Endothelial cell of umbilical vein (primary cell): Measurements from ENCODE around the gene GPR42. TPM values are rescaled to one million over a fixed set of nuclear protein-coding genes. Genes with fewer than 3 reads are reported as not detected.

ENCODE experiments used
- BruUV-seq: library from RNA; stranded (reverse); fragments of 400-500 nt; replicated peaks from 2 replicates; lab custom pipeline; 2021; lab: Mats Ljungman, UMichigan
- CTCF ChIA-PET: fragments of 300-600, 350-600 bp; sonication (Branson Sonifier 250); formaldehyde crosslinking; loops from one replicate; lab custom pipeline; 2021; ENCODE audit warnings: antibody characterized with exemption, inconsistent platforms; lab: Charles Lee
- POLR2A ChIA-PET: fragments of 300-600, 350-600 bp; sonication (Branson Sonifier 250); formaldehyde crosslinking; loops from one replicate; lab custom pipeline; 2021; ENCODE audit warnings: antibody characterized with exemption, inconsistent platforms; lab: Charles Lee
- DNase-seq: peaks from one replicate; pipeline ENCODE4 v3.0.0-alpha.2; 2011; ENCODE audit warnings: low read depth, low spot score
- FAIRE-seq: peaks from 2 replicates; lab custom pipeline; 2011; peaks lifted over from hg19 to GRCh38; lab: Jason Lieb, UNC
- H2AFZ ChIP-seq: 2 replicates; pipeline ENCODE4 v1.6.0; 2012; ENCODE audit warnings: low read depth, low read length, control low read depth, inconsistent platforms
- H3K27ac ChIP-seq: 2 replicates; pipeline ENCODE4 v1.5.1; 2011; ENCODE audit warnings: low read depth, mild to moderate bottlenecking, control low read depth, low read length, moderate library complexity; ENCODE audit not compliant: insufficient read depth
- H3K27me3 ChIP-seq, 2 experiments: 2 replicates each; pipeline versions ENCODE4 v1.6.0 to v1.6.1; 2011; ENCODE audit warnings: low read length in 2 of 2, mixed read lengths in 1 of 2; ENCODE audit not compliant: control insufficient read depth in 2 of 2, insufficient read depth in 2 of 2
- H3K36me3 ChIP-seq, 2 experiments: 2 replicates in 1 of 2; 3 replicates in 1 of 2; pipeline ENCODE4 v1.5.1; 2011; ENCODE audit warnings: low read length in 2 of 2, mild to moderate bottlenecking in 1 of 2, moderate library complexity in 1 of 2; ENCODE audit not compliant: control insufficient read depth in 2 of 2, insufficient read depth in 2 of 2; ENCODE audit errors: extremely low read depth in 1 of 2
- H3K4me1 ChIP-seq: 3 replicates; pipeline ENCODE4 v1.5.1; 2011; ENCODE audit warnings: mild to moderate bottlenecking, low read length; ENCODE audit not compliant: control insufficient read depth, insufficient read depth; ENCODE audit errors: extremely low read depth
- H3K4me2 ChIP-seq: 2 replicates; pipeline ENCODE4 v1.6.1; 2011; ENCODE audit warnings: low read length, control low read depth, mixed read lengths; ENCODE audit not compliant: insufficient read depth
- H3K4me3 ChIP-seq, 3 experiments: fragments of 200-600 bp in 1 of 3; sonication (generic), shearing (Covaris generic) in 1 of 3; replicated peaks in 1 of 3; 2 replicates each; pipeline ENCODE4 v1.5.1; 2011 to 2016; ENCODE audit warnings: control low read depth in 3 of 3, low read length in 3 of 3, mild to moderate bottlenecking in 2 of 3, inconsistent platforms in 1 of 3, low read depth in 1 of 3, moderate library complexity in 1 of 3; ENCODE audit not compliant: insufficient read depth in 1 of 3
- H3K79me2 ChIP-seq: 2 replicates; pipeline ENCODE4 v1.6.0; 2012; ENCODE audit warnings: low read length, inconsistent platforms; ENCODE audit not compliant: control insufficient read depth, insufficient read depth
- H3K9ac ChIP-seq: replicated peaks from 2 replicates; pipeline ENCODE3; 2011; ENCODE audit warnings: low read length, control low read depth; ENCODE audit not compliant: insufficient read depth; ENCODE audit errors: extremely low read depth
- H3K9me1 ChIP-seq: replicated peaks from 3 replicates; pipeline ENCODE4 v1.6.0; 2011; ENCODE audit warnings: mild to moderate bottlenecking, low read length; ENCODE audit not compliant: control insufficient read depth, insufficient read depth; ENCODE audit errors: extremely low read depth
- H3K9me3 ChIP-seq: replicated peaks from 2 replicates; pipeline ENCODE4 v1.5.1; 2012; ENCODE audit warnings: low read length, inconsistent platforms; ENCODE audit not compliant: control insufficient read depth, insufficient read depth
- H4K20me1 ChIP-seq: replicated peaks from 2 replicates; pipeline ENCODE3; 2011; ENCODE audit warnings: mild to moderate bottlenecking, low read length; ENCODE audit not compliant: control insufficient read depth, insufficient read depth; ENCODE audit errors: extremely low read depth
- EZH2 ChIP-seq: IDR thresholded peaks from 2 replicates; pipeline ENCODE4 v1.6.1; 2012; ENCODE audit warnings: borderline replicate concordance, low read depth, mild to moderate bottlenecking, moderate library complexity, low read length, inconsistent platforms; ENCODE audit not compliant: severe bottlenecking
- FOS ChIP-seq: IDR thresholded peaks from 2 replicates; pipeline ENCODE4 v1.6.1; 2011; ENCODE audit warnings: mild to moderate bottlenecking, low read length, moderate library complexity, borderline replicate concordance; ENCODE audit not compliant: insufficient read depth
- GATA2 ChIP-seq: IDR thresholded peaks from 2 replicates; pipeline ENCODE4 v1.7.0; 2011; ENCODE audit warnings: low read depth, mild to moderate bottlenecking, moderate library complexity, mixed read lengths, low read length; ENCODE audit not compliant: insufficient read length, insufficient read depth
- JUN ChIP-seq: IDR thresholded peaks from 2 replicates; pipeline ENCODE4 v1.6.1; 2011; ENCODE audit warnings: borderline replicate concordance, low read depth; ENCODE audit not compliant: insufficient read length, insufficient read depth
- MAX ChIP-seq: IDR thresholded peaks from 2 replicates; pipeline ENCODE4 v1.6.1; 2011; ENCODE audit not compliant: insufficient read depth, insufficient read length
- MYC ChIP-seq: IDR thresholded peaks from one replicate; pipeline ENCODE4 v1.6.1; 2011; ENCODE audit warnings: mild to moderate bottlenecking, low read depth, low read length
- POLR2A ChIP-seq: IDR thresholded peaks from 2 replicates; pipeline ENCODE4 v1.6.1; 2012; ENCODE audit warnings: low read depth, mild to moderate bottlenecking, control low read depth, low read length
- POLR2AphosphoS5 ChIP-seq: IDR thresholded peaks from 2 replicates; pipeline ENCODE4 v1.6.1; 2012; ENCODE audit warnings: low read depth, mild to moderate bottlenecking, control low read depth, low read length, moderate library complexity; ENCODE audit not compliant: insufficient read depth
- dilution Hi-C: fragments of 300-500 bp; cut with MboI; formaldehyde crosslinking; loops from one replicate; pipeline ENCODE4 v1.15.0; 2019; ENCODE audit warnings: low sequenced_read_pairs; ENCODE audit not compliant: extremely low pct_ligation_motif_present
- intact Hi-C: fragments of 100-400 bp; cut with micrococcal nuclease; formaldehyde crosslinking; loops from one replicate; pipeline ENCODE4 v1.10.0; 2022
- polyA plus RNA-seq, 4 experiments: library from polyadenylated mRNA; depleted of rRNA in 3 of 4; stranded (reverse) in 3 of 4; unstranded in 1 of 4; fragments of >200 nt; gene quantifications; 2 replicates each; pipeline versions ENCODE4 v1.2.1 to v1.2.3, GENCODE V29; 2011 to 2012; ENCODE audit warnings: missing spikeins in 1 of 4
- total RNA-seq: library from RNA; stranded (reverse); gene quantifications from 2 replicates; pipeline ENCODE4 v1.2.3, GENCODE V29; 2021
- TF ChIP-seq, protein P1 (sequence below), 2 donors: IDR thresholded peaks; 1 replicate in 1 of 2; 2 replicates in 1 of 2; pipeline ENCODE4 v1.5.1; 2011; ENCODE audit warnings: low read length in 2 of 2, mild to moderate bottlenecking in 2 of 2, moderate library complexity in 2 of 2, control low read depth in 1 of 2, inconsistent platforms in 1 of 2, low read depth in 1 of 2; ENCODE audit not compliant: insufficient read depth in 1 of 2; ENCODE audit errors: extremely low read depth in 1 of 2

GPR42 gene
- total and polyA plus RNA-seq, 2 donors (not counting 3 experiments of a cell fraction or from before 2014, with no cell fraction given) = not detected

DNA sequence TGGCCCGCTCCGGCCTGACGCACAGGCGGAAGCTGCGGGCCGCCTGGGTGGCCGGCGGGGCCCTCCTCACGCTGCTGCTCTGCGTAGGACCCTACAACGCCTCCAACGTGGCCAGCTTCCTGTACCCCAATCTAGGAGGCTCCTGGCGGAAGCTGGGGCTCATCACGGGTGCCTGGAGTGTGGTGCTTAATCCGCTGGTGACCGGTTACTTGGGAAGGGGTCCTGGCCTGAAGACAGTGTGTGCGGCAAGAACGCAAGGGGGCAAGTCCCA lies 18.8 kb upstream of the GPR42 start:
- DNase-seq = no peak
- POLR2A ChIA-PET = no interaction called here
- dilution Hi-C loops = no loop called here
- Histone ChIP-seq H3K9ac (no peak overlapping the region), H3K4me2 (no peak overlapping the region), H3K4me3 (no peak overlapping the region), H3K36me3 (no peaks in the 10 kb centered on the region), H3K27ac (no peak overlapping the region), H3K4me1 (no peaks in the 10 kb centered on the region), H3K27me3 (no peaks in the 10 kb centered on the region), H3K9me1 (no peaks in the 10 kb centered on the region), H4K20me1 (no peaks in the 10 kb centered on the region), H3K9me3 (no peaks in the 10 kb centered on the region), H2AFZ (no peak overlapping the region), H3K79me2 (no peaks in the 10 kb centered on the region)
- TF ChIP-seq MYC (no peak), POLR2AphosphoS5 (no peak), GATA2 (no peak), MAX (no peak), POLR2A (no peak), JUN (no peak), EZH2 (no peak), FOS (no peak)
- TF ChIP-seq, protein P1, sequence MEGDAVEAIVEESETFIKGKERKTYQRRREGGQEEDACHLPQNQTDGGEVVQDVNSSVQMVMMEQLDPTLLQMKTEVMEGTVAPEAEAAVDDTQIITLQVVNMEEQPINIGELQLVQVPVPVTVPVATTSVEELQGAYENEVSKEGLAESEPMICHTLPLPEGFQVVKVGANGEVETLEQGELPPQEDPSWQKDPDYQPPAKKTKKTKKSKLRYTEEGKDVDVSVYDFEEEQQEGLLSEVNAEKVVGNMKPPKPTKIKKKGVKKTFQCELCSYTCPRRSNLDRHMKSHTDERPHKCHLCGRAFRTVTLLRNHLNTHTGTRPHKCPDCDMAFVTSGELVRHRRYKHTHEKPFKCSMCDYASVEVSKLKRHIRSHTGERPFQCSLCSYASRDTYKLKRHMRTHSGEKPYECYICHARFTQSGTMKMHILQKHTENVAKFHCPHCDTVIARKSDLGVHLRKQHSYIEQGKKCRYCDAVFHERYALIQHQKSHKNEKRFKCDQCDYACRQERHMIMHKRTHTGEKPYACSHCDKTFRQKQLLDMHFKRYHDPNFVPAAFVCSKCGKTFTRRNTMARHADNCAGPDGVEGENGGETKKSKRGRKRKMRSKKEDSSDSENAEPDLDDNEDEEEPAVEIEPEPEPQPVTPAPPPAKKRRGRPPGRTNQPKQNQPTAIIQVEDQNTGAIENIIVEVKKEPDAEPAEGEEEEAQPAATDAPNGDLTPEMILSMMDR (IDR thresholded peaks at IDR 0.05; ENCODE audit: extremely low read depth in 1 of 2, insufficient read depth in 1 of 2, low read depth in 1 of 2, low read length in 2 of 2) = no peak
- no TSS peak for BruUV-seq
- CTCF ChIA-PET = interaction anchor here (0.9 to 6.9 kb wide), 8 partner anchors 10 to 158 kb away, joined by 3 to 118 read pairs (median 4); no protein-coding TSS in a partner anchor
- intact Hi-C loops = loop anchor here (1.0 kb wide), 3 partner anchors 116 to 365 kb away; no protein-coding TSS in a partner anchor
- FAIRE-seq = no peak
